ENCODE data around the gene TRABD. TPM values are rescaled to one million over a fixed set of nuclear protein-coding genes. Genes with fewer than 3 reads are reported as not detected.
"Not testable (repeated sequence)": the region's sequence is repeated elsewhere in the genome, so short reads cannot be mapped to it uniquely, and the experiment has no call there.

Gene TRABD
- total RNA-seq, 2 experiments from 2014 or later: 88.6 to 89.2 TPM

- peaks cover 16% of the 10 kb centered on the region for H3K4me1 Mint-ChIP-seq (ENCODE audit: low read depth)
- no peaks in the 10 kb centered on the region for H3K27me3 Mint-ChIP-seq
- no peak overlapping the region for H3K4me3 Mint-ChIP-seq
- peaks cover 7% of the 10 kb centered on the region for H3K36me3 Mint-ChIP-seq
- ChIA-PET CTCF (no interaction called here), POLR2A (interaction anchor here (1.0 kb wide), 1 partner anchor 7 kb away, joined by 3 read pairs; no protein-coding TSS in a partner anchor)
- DNase-seq: no peak
- intact Hi-C loops (cut with micrococcal nuclease): no loop called here
- no peak overlapping the region for H3K27ac Mint-ChIP-seq
- no peaks in the 10 kb centered on the region for H3K9me3 Mint-ChIP-seq
These were observed 12.3 kb downstream of the TRABD start for GRCh38 chr22:50197856-50198623.

GRCh38 chr22:50198624-50199017, 12.9 kb downstream of the TRABD start:
- no peak overlapping the region for H3K4me3 Mint-ChIP-seq
- no peaks in the 10 kb centered on the region for H3K9me3 Mint-ChIP-seq
- CTCF ChIA-PET: no interaction called here
- intact Hi-C loops (cut with micrococcal nuclease): no loop called here
- H3K4me1 Mint-ChIP-seq (ENCODE audit: low read depth): peaks cover 15% of the 10 kb centered on the region
- no peaks in the 10 kb centered on the region for H3K27me3 Mint-ChIP-seq
- no peak for DNase-seq
- POLR2A ChIA-PET: interaction anchor here (1.0 kb wide), 1 partner anchor 8 kb away, joined by 3 read pairs; no protein-coding TSS in a partner anchor
- H3K27ac Mint-ChIP-seq: no peak overlapping the region
- H3K36me3 Mint-ChIP-seq: peaks cover 11% of the 10 kb centered on the region

GRCh38 chr22:50199251-50199721, 13.6 kb downstream of the TRABD start:
- intact Hi-C loops (cut with micrococcal nuclease): no loop called here
- Mint-ChIP-seq H3K4me1 (ENCODE audit: low read depth) (peaks cover 18% of the 10 kb centered on the region), H3K4me3 (peak overlapping the region; percentile 69), H3K27ac (peak overlapping the region; percentile 28), H3K9me3 (no peaks in the 10 kb centered on the region), H3K27me3 (no peaks in the 10 kb centered on the region), H3K36me3 (peaks cover 14% of the 10 kb centered on the region)
- ChIA-PET POLR2A (interaction anchor here (2.6 kb wide), 1 partner anchor 8 kb away, joined by 12 read pairs; no protein-coding TSS in a partner anchor), CTCF (no interaction called here)
- no peak for DNase-seq

- Mint-ChIP-seq H3K27ac (peak overlapping the region; percentile 28), H3K9me3 (no peaks in the 10 kb centered on the region), H3K4me3 (peak overlapping the region; percentile 69), H3K27me3 (no peaks in the 10 kb centered on the region), H3K36me3 (peaks cover 19% of the 10 kb centered on the region), H3K4me1 (ENCODE audit: low read depth) (peaks cover 22% of the 10 kb centered on the region)
- ChIA-PET CTCF (no interaction called here), POLR2A (interaction anchor here (2.6 kb wide), 1 partner anchor 8 kb away, joined by 12 read pairs; no protein-coding TSS in a partner anchor)
- intact Hi-C loops (cut with micrococcal nuclease): loop anchor here (1.0 kb wide), 2 partner anchors 9 to 15 kb away; partner anchors contain the start of gene TRABD
- DNase-seq: peak; percentile 27
These were observed 14.2 kb downstream of the TRABD start for GRCh38 chr22:50199829-50200460.

GRCh38 chr22:50200461-50201190, 14.9 kb downstream of the TRABD start, which contains the start of gene SELENOO:
Gene SELENOO (plus strand): TSS chr22:50201011. CDS start chr22:50201037, 26 bp downstream.
- Mint-ChIP-seq H3K36me3 (peaks cover 21% of the 10 kb centered on the region), H3K4me3 (peak within 1 kb of the TSS; percentile 79), H3K4me1 (ENCODE audit: low read depth) (peaks cover 22% of the 10 kb centered on the region), H3K9me3 (no peaks in the 10 kb centered on the region), H3K27me3 (no peaks in the 10 kb centered on the region), H3K27ac (no peak within 1 kb of the TSS)
- ChIA-PET CTCF (no interaction called here), POLR2A (interaction anchor here (2.6 kb wide), 1 partner anchor 9 kb away, joined by 12 read pairs; no protein-coding TSS in a partner anchor)
- DNase-seq: peak; percentile 94
- intact Hi-C loops (cut with micrococcal nuclease): loop anchor here (1.0 kb wide), 2 partner anchors 9 to 15 kb away; partner anchors contain the start of gene TRABD

GRCh38 chr22:50201191-50202129, 15.7 kb downstream of the TRABD start:
- ChIA-PET CTCF (interaction anchor here (0.5 kb wide), 1 partner anchor 140 kb away, joined by 3 read pairs; no protein-coding TSS in a partner anchor), POLR2A (interaction anchor here (2.6 kb wide), 1 partner anchor 10 kb away, joined by 12 read pairs; no protein-coding TSS in a partner anchor)
- H3K36me3 Mint-ChIP-seq: peaks cover 19% of the 10 kb centered on the region
- H3K4me1 Mint-ChIP-seq (ENCODE audit: low read depth): peaks cover 22% of the 10 kb centered on the region
- no peaks in the 10 kb centered on the region for H3K27me3 Mint-ChIP-seq
- intact Hi-C loops (cut with micrococcal nuclease): no loop called here
- peak; percentile 30 for DNase-seq
- no peaks in the 10 kb centered on the region for H3K9me3 Mint-ChIP-seq
- peak overlapping the region; percentile 79 for H3K4me3 Mint-ChIP-seq
- H3K27ac Mint-ChIP-seq: no peak overlapping the region

GRCh38 chr22:50202130-50202666, 16.5 kb downstream of the TRABD start:
- intact Hi-C loops (cut with micrococcal nuclease): no loop called here
- CTCF ChIA-PET: interaction anchor here (0.5 kb wide), 1 partner anchor 140 kb away, joined by 3 read pairs; no protein-coding TSS in a partner anchor

GRCh38 chr22:50203288-50203687, 17.6 kb downstream of the TRABD start:
- H3K4me1 Mint-ChIP-seq (ENCODE audit: low read depth): peaks cover 22% of the 10 kb centered on the region
- H3K27me3 Mint-ChIP-seq: no peaks in the 10 kb centered on the region
- H3K27ac Mint-ChIP-seq: no peak overlapping the region
- H3K36me3 Mint-ChIP-seq: peaks cover 16% of the 10 kb centered on the region
- ChIA-PET CTCF (interaction anchor here (0.8 to 1.1 kb wide), 2 partner anchors 39 to 54 kb away, joined by 3 to 4 read pairs; no protein-coding TSS in a partner anchor), POLR2A (no interaction called here)
- intact Hi-C loops (cut with micrococcal nuclease): no loop called here
- no peak overlapping the region for H3K4me3 Mint-ChIP-seq
- H3K9me3 Mint-ChIP-seq: no peaks in the 10 kb centered on the region
- DNase-seq: no peak

More at GRCh38 chr22:50202130-50202666, 16.5 kb downstream of the TRABD start:
- no peaks in the 10 kb centered on the region for H3K27me3 Mint-ChIP-seq
- peaks cover 22% of the 10 kb centered on the region for H3K4me1 Mint-ChIP-seq (ENCODE audit: low read depth)
- DNase-seq: no peak
- H3K9me3 Mint-ChIP-seq: no peaks in the 10 kb centered on the region
- H3K4me3 Mint-ChIP-seq: peak overlapping the region; percentile 79
- H3K36me3 Mint-ChIP-seq: peaks cover 19% of the 10 kb centered on the region
- POLR2A ChIA-PET: interaction anchor here (2.6 kb wide), 1 partner anchor 11 kb away, joined by 12 read pairs; no protein-coding TSS in a partner anchor
- no peak overlapping the region for H3K27ac Mint-ChIP-seq

- POLR2A ChIA-PET: interaction anchor here (0.6 to 0.7 kb wide), 2 partner anchors 211 to 242 kb away, joined by 3 to 4 read pairs; no protein-coding TSS in a partner anchor
- CTCF ChIA-PET: interaction anchor here (0.6 kb wide), 1 partner anchor 14 kb away, joined by 5 read pairs; no protein-coding TSS in a partner anchor
- Mint-ChIP-seq H3K4me3 (no peak overlapping the region), H3K4me1 (ENCODE audit: low read depth) (peaks cover 19% of the 10 kb centered on the region), H3K36me3 (peaks cover 16% of the 10 kb centered on the region), H3K9me3 (no peaks in the 10 kb centered on the region), H3K27ac (no peak overlapping the region), H3K27me3 (no peaks in the 10 kb centered on the region)
- intact Hi-C loops (cut with micrococcal nuclease): no loop called here
- DNase-seq: no peak
These were observed 18.9 kb downstream of the TRABD start for GRCh38 chr22:50204571-50204970.

GRCh38 chr22:50204998-50205397, 19.3 kb downstream of the TRABD start:
- H3K4me3 Mint-ChIP-seq, DNase-seq, H3K27ac Mint-ChIP-seq, H3K9me3 Mint-ChIP-seq, H3K27me3 Mint-ChIP-seq: not testable (repeated sequence)
- POLR2A ChIA-PET: interaction anchor here (0.6 to 0.7 kb wide), 2 partner anchors 211 to 242 kb away, joined by 3 to 4 read pairs; no protein-coding TSS in a partner anchor
- CTCF ChIA-PET: interaction anchor here (0.6 to 4.6 kb wide), 3 partner anchors 14 to 63 kb away, joined by 3 to 40 read pairs (median 5); no protein-coding TSS in a partner anchor
- intact Hi-C loops (cut with micrococcal nuclease): loop anchor here (5.0 kb wide), 1 partner anchor 438 kb away; no protein-coding TSS in a partner anchor
- peaks cover 20% of the 10 kb centered on the region for H3K4me1 Mint-ChIP-seq (ENCODE audit: low read depth)
- peaks cover 18% of the 10 kb centered on the region for H3K36me3 Mint-ChIP-seq
